Measurements from ENCODE around the gene DBH.
"Not testable (repeated sequence)": the region's sequence is repeated elsewhere in the genome, so short reads cannot be mapped to it uniquely, and the experiment has no call there.

DBH gene

GRCh38 chr9:133621725-133622267 lies 14.4 kb upstream of the DBH start:
- TF ChIP-seq ZC3H10 (CRISPR knock-in tag; IDR thresholded peaks at IDR 0.05) (no peak), ZNF8 (CRISPR knock-in tag; IDR thresholded peaks at IDR 0.05) (no peak), BACH2 (CRISPR knock-in tag; IDR thresholded peaks at IDR 0.05; ENCODE audit: borderline replicate concordance) (no peak), POU6F1 (CRISPR knock-in tag; IDR thresholded peaks at IDR 0.05; ENCODE audit: borderline replicate concordance, low read depth) (no peak), CSDC2 (CRISPR knock-in tag; IDR thresholded peaks at IDR 0.05) (no peak), ESRRG (CRISPR knock-in tag; IDR thresholded peaks at IDR 0.05) (no peak)
- ATAC-seq, result no peak

GRCh38 chr9:133622555-133622954 lies 13.6 kb upstream of the DBH start:
- TF ChIP-seq CSRNP3 (CRISPR knock-in tag; IDR thresholded peaks at IDR 0.05) (no peak), ZFP30 (CRISPR knock-in tag; IDR thresholded peaks at IDR 0.05) (no peak), OSR1 (CRISPR knock-in tag; IDR thresholded peaks at IDR 0.05) (no peak), ZNF70 (CRISPR knock-in tag; IDR thresholded peaks at IDR 0.05) (no peak), ESRRG (CRISPR knock-in tag; IDR thresholded peaks at IDR 0.05) (no peak), ISL1 (CRISPR knock-in tag; IDR thresholded peaks at IDR 0.05) (no peak), ZFP3 (CRISPR knock-in tag; IDR thresholded peaks at IDR 0.05) (no peak), TOX (CRISPR knock-in tag; IDR thresholded peaks at IDR 0.05; ENCODE audit: borderline replicate concordance) (no peak), GLIS3 (CRISPR knock-in tag; IDR thresholded peaks at IDR 0.05) (no peak), ZNF8 (CRISPR knock-in tag; IDR thresholded peaks at IDR 0.05) (no peak), ZC3H10 (CRISPR knock-in tag; IDR thresholded peaks at IDR 0.05) (no peak)
- TF ChIP-seq, protein P1, sequence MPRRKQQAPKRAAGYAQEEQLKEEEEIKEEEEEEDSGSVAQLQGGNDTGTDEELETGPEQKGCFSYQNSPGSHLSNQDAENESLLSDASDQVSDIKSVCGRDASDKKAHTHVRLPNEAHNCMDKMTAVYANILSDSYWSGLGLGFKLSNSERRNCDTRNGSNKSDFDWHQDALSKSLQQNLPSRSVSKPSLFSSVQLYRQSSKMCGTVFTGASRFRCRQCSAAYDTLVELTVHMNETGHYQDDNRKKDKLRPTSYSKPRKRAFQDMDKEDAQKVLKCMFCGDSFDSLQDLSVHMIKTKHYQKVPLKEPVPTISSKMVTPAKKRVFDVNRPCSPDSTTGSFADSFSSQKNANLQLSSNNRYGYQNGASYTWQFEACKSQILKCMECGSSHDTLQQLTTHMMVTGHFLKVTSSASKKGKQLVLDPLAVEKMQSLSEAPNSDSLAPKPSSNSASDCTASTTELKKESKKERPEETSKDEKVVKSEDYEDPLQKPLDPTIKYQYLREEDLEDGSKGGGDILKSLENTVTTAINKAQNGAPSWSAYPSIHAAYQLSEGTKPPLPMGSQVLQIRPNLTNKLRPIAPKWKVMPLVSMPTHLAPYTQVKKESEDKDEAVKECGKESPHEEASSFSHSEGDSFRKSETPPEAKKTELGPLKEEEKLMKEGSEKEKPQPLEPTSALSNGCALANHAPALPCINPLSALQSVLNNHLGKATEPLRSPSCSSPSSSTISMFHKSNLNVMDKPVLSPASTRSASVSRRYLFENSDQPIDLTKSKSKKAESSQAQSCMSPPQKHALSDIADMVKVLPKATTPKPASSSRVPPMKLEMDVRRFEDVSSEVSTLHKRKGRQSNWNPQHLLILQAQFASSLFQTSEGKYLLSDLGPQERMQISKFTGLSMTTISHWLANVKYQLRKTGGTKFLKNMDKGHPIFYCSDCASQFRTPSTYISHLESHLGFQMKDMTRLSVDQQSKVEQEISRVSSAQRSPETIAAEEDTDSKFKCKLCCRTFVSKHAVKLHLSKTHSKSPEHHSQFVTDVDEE (CRISPR knock-in tag; IDR thresholded peaks at IDR 0.05), result no peak
- ATAC-seq, result no peak

GRCh38 chr9:133626008-133626407 lies 10.2 kb upstream of the DBH start:
- ATAC-seq, result not testable (repeated sequence)

- ATAC-seq, result no peak
- no peak for TF ChIP-seq CSRNP3 (CRISPR knock-in tag; IDR thresholded peaks at IDR 0.05)
- peak; percentile 77; the same call in 1 of the 2 replicates for TF ChIP-seq TCF4 (CRISPR knock-in tag; IDR thresholded peaks at IDR 0.05; ENCODE audit: borderline replicate concordance)
Measured at GRCh38 chr9:133627341-133627740, 8.8 kb upstream of the DBH start.

DNA sequence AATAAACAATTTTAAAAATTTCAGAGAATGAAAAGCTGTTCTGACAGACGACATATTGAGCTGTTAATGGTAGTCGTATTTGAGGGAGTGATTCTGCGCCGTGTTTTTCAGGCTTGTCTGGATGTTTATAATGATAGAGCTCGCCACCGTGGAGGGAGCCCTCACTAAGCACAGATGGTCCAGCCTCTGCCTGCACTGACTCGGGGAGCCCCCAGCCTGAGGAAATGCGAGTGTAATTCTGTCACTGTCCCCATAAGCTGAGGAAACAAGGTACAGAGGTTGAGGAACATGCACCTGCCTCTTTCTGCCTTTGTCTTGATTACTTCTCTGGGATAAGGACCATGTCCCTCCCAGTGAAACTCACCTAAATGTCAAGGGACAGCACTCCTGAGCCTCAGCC lies 7.4 kb upstream of the DBH start:
- no peak for ATAC-seq
- TF ChIP-seq CSDC2 (CRISPR knock-in tag; IDR thresholded peaks at IDR 0.05) (no peak), ZC3H10 (CRISPR knock-in tag; IDR thresholded peaks at IDR 0.05) (no peak), POU6F1 (CRISPR knock-in tag; IDR thresholded peaks at IDR 0.05; ENCODE audit: borderline replicate concordance, low read depth) (no peak), ZNF70 (CRISPR knock-in tag; IDR thresholded peaks at IDR 0.05) (no peak), ZNF8 (CRISPR knock-in tag; IDR thresholded peaks at IDR 0.05) (no peak)

Measured in SK-N-SH treated with all-trans-retinoic acid at 6 μM for 48 hours (cell line).